Coronary artery (tissue), 2 donors: Measurements from ENCODE around the gene WDR7.

Experiments
- DNase-seq: peaks from one replicate; pipeline ENCODE4 v3.0.0-alpha.2; 2017; ENCODE audit warnings: low spot score
- H3K27ac ChIP-seq, 2 donors: fragments of 200-600 bp; sonication (generic); one replicate each; pipeline ENCODE4 v1.5.1; 2016 to 2019
- H3K4me3 ChIP-seq: fragments of 200-600 bp; sonication (generic); 2 replicates; pipeline ENCODE4 v1.5.1; 2016; ENCODE audit warnings: mild to moderate bottlenecking, moderate library complexity
- CTCF ChIP-seq: fragments of 200-600 bp; sonication (generic); IDR thresholded peaks from one replicate; pipeline ENCODE4 v1.5.1; 2019; ENCODE audit warnings: antibody characterized with exemption

WDR7 gene

GRCh38 chr18:56748698-56749268, 97.6 kb downstream of the WDR7 start:
- TF ChIP-seq CTCF: peak; percentile 17
- Histone ChIP-seq H3K27ac (no peak overlapping the region), H3K4me3 (no peak overlapping the region)
- DNase-seq: no peak

GRCh38 chr18:56756966-56757365, 105.8 kb downstream of the WDR7 start:
- TF ChIP-seq CTCF: no peak
- no peak overlapping the region for H3K4me3 ChIP-seq
- no peak overlapping the region for H3K27ac ChIP-seq
- DNase-seq: no peak

GRCh38 chr18:56770097-56770496, 118.9 kb downstream of the WDR7 start:
- TF ChIP-seq CTCF: no peak
- Histone ChIP-seq H3K4me3 (no peak overlapping the region), H3K27ac (no peak overlapping the region)
- no peak for DNase-seq

GRCh38 chr18:56770873-56771272, 119.7 kb downstream of the WDR7 start:
- no peak overlapping the region for H3K27ac ChIP-seq
- no peak for TF ChIP-seq CTCF
- H3K4me3 ChIP-seq: no peak overlapping the region
- no peak for DNase-seq

- no peak for TF ChIP-seq CTCF
- no peak overlapping the region for H3K4me3 ChIP-seq
- DNase-seq: no peak
- no peak overlapping the region for H3K27ac ChIP-seq
Observed at GRCh38 chr18:56775701-56776100, 124.5 kb downstream of the WDR7 start.

- no peak for DNase-seq
- H3K27ac ChIP-seq: no peak overlapping the region
- no peak overlapping the region for H3K4me3 ChIP-seq
- no peak for TF ChIP-seq CTCF
Observed at GRCh38 chr18:56787390-56787789, 136.2 kb downstream of the WDR7 start.

- no peak for DNase-seq
- H3K4me3 ChIP-seq: no peak overlapping the region
- TF ChIP-seq CTCF: no peak
- H3K27ac ChIP-seq: no peak overlapping the region
Observed at GRCh38 chr18:56789004-56789888, 138.1 kb downstream of the WDR7 start.
